GM21367 (cell line): Measurements from ENCODE around the gene CDKN1B.
"Not testable (repeated sequence)": the region's sequence is repeated elsewhere in the genome, so short reads cannot be mapped to it uniquely, and the experiment has no call there.

ENCODE experiments used
- ATAC-seq: cut with Tn5 transposase; IDR thresholded peaks from one replicate; pipeline ENCODE4 v1.9.1; 2021; ENCODE audit not compliant: unreplicated experiment

Gene CDKN1B

DNA sequence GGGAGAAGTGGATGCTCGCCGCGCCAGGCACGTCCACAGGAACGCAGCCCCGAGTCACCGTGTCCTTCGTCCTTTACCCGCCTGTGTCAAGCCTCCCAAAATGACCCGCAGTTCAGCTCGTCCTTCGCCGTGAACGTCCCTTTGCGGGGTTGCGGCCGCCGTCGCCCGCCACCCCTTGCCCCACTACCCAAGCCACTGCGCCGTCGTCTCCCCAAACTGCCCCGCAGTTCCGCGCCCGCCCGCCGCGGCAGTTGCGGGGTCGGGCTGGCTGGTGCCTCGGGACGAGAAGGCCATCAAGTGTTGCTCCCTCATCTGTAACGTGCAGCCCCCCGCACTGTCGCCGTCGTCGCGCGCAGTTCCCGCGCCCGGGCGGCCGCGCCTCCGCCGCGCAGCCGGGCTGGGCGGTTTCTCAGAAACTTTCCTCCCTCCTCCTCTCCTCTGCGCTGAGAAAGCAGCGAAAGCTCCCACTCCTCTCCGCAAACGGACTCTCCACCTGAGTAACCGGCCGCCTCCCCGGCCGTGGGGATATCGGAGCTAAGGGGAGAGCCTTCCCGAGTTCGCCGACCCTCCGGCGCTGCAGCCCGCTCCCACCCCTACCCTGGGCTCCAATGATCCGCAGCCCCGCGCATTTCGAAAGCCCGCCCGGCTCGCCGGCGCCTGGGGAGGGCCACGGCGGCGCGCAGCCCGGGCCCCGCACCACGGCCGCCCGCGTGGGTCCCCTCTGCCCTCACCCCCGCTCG is 6.7 kb downstream of the CDKN1B start:
- ATAC-seq: no peak

- peak; percentile 6 for ATAC-seq
These were observed 7.4 kb downstream of the CDKN1B start for GRCh38 chr12:12724421-12725085.

- peak; percentile 44 for ATAC-seq
These were observed 8.2 kb downstream of the CDKN1B start for GRCh38 chr12:12725086-12725955.

- no peak for ATAC-seq
These were observed 8.9 kb downstream of the CDKN1B start for GRCh38 chr12:12725956-12726554.

DNA sequence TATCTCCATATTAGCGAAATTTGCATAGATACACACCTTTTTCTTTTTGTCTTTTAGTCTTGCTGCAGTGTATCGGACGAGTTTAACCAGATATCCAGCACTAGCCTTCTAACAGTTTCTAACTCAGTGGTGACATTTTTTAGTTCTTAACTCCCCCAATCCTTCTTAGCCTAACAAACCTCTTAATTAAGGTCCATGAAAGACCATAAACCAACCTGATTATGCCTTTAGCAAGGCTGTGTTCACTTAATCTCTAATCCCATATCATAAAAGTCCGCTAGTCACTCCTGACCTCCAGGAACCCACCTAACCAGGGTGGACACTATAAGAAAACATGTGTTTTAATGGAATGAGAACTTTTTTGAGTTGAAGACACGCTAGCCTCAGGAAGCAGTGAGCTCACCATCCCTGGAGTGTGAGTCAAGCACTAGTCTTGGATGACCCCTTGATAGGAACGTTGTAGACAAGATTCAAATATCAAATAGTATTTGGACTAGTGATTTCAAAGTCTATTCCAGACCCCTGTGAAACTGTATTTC is 9.5 kb downstream of the CDKN1B start:
- ATAC-seq: no peak

DNA sequence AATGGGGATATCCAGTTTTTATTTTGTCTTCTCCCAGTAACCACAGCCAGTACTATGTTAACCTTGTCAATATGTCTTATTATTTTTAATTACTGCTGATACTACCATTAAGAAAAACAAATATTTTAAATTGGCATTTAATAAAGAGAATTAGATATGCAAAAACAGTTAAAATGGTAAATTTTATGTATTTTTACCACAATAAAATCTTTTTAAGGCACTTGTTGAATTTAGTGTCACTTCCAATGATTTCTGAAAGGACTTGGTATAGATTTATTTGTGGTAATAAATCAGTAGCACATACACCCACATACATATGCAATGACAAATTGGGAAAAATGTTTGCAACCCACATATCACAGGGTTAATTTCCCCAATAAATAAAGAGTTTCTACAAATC is 14.0 kb downstream of the CDKN1B start:
- no peak for ATAC-seq

GRCh38 chr12:12731785-12732184 is 14.6 kb downstream of the CDKN1B start:
- ATAC-seq: no peak

DNA sequence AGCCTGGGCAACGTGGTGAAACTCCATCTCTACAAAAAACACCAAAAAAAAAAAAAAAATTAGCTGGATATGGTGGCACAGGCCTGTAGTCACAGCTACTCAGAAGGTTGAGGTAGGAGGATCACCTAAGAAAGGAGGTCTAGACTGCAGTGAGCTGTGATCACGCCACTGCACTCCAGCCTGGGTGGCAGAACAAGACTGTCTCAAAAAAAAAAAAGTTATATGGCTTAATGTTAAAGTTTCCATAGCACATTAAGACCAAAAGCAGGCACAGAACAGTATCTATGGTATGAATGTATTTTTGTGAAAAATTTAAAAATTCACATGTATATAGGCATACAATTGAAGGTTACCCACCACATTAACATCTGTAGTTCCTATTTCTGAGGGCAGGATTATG is 15.9 kb downstream of the CDKN1B start:
- no peak for ATAC-seq

DNA sequence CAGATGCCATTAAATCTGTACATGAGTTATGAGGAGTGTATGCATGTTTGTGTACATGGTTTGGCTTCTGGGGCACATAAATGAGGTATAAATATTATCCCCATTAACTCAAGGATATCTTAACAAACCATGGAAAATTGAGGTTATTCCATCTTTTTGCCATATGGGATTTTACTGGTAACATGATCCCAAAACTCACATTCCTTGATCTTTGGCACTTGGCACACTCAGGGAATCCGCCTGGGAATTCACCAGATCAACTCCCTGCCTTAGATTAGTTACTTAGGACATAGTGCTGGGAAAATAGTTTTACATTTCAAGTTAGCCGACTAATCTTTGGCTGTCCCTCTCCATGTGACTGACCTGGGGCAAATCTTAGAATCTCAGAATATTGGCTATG is 16.9 kb downstream of the CDKN1B start:
- no peak for ATAC-seq

DNA sequence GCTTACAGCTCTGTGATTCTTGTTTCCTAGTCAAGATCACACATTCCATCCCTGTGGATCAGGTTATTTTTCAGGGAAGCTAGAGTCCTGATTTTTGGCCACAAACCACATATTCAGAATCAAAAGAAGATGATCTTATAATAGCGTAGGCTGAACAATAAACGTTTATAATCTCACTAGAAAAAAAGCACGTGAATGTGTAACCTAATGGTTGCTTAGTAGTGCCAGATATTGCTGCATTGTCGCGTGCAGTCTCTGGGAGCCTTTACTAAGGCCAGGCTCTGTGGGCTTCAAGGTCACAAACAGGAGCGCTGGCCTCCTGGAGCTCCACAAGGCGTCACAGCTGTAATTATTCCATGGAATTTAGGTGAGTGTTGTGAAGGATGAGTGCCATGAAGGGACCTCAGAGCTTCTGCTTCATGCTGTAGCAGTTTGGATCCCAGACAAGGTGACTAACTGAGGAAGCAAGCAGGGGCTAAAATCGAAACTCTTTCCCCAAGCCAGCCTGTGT is 17.4 kb downstream of the CDKN1B start:
- ATAC-seq: no peak

- ATAC-seq: no peak
These were observed 18.1 kb downstream of the CDKN1B start for GRCh38 chr12:12735301-12735700.

GRCh38 chr12:12736759-12737676 is 19.9 kb downstream of the CDKN1B start:
- ATAC-seq: peak; percentile 63

DNA sequence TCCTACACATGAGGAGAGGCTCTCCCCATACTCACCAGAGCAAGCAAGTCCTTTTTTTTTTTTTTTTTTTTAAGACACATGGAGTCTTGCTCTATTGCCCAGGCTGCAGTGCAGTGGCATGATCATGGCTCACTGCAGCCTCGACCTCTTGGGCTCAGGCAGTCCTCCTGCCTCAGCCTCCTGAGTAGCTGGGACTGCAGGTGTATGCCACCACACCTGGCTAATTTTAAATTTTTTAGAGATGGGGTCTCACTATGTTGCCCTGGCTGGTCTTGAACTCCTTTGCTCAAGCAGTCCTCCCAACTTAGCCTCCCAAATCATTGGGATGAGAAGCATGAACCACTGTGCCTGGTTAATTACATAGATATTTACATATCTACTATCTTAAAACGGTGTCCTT is 21.0 kb downstream of the CDKN1B start:
- not testable (repeated sequence) for ATAC-seq

GRCh38 chr12:12741660-12742059 is 24.5 kb downstream of the CDKN1B start:
- no peak for ATAC-seq

DNA sequence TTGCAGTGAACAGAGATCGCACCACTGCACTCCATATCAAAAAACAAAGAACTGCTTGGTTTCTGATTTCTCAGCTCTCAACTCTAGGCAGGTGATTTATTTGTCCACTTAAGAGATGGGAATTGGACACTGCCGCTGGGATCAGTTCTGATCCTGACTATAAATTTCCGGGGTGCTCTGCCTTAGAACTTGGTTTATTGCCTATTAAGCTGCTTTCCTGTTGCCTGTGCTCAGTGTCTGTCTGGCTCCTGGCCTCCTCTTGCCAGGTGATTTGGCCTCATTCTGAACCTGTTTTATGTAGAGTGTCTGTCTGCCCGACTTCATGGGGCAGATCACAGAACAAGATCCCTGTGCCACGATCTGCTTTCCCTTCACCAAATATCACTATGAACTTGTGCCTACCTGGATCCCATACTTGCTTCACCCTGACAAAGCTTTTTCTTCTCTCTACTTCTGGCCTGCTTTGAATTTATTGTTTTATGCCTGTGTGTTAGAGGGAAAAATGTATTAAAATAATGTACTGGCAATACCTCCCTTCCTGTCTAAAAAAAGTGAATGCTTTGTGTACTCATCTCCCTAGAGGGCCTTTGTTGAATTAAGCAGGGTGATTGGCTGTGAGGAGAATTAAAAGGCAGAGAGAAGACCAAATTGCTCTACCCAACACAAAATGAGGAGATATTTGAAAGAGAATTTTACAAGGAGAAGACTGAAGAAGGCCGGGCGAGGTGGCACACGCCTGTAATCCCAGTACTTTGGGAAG is 27.6 kb downstream of the CDKN1B start:
- no peak for ATAC-seq

- ATAC-seq: no peak
These were observed 28.5 kb downstream of the CDKN1B start for GRCh38 chr12:12745576-12746211.

- ATAC-seq: no peak
These were observed 30.1 kb downstream of the CDKN1B start for GRCh38 chr12:12747278-12747677.

DNA sequence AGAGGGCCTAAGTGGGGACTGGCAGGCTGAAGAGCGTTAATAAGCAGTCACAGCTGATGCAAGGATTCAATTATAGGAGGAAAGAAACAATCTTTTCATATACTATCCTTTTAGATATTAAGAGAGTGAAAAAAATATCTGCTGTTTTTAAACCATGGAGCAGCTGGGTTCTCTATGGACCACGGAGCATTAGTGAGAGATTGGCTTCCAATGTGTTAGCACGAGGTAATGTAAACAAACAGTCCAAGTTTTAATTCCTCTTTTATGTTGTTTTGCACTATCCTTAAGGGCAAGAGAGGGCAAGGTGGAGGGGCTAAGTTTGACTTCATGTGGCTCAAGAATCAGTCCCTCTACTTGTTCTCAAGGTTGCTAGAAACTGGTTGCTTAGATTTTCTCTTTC is 30.9 kb downstream of the CDKN1B start:
- no peak for ATAC-seq

GRCh38 chr12:12749433-12749832 is 32.3 kb downstream of the CDKN1B start:
- no peak for ATAC-seq
